MM.1S (cell line): Measurements from ENCODE around the gene ERLEC1.

ENCODE experiments used
- DNase-seq: peaks from one replicate; pipeline ENCODE4 v3.0.0-alpha.2; 2015
- H2AFZ ChIP-seq: fragments of 300-600 bp; sonication (generic); 2 replicates; pipeline ENCODE4 v1.6.0; 2016; ENCODE audit warnings: antibody characterized with exemption, low read length
- H3F3A ChIP-seq: fragments of 300-600 bp; sonication (generic); 2 replicates; pipeline ENCODE4 v1.6.1; 2016; ENCODE audit warnings: mild to moderate bottlenecking, antibody characterized with exemption, low read length, moderate library complexity, mixed read lengths; ENCODE audit not compliant: insufficient read depth
- H3K27ac ChIP-seq: fragments of 300-600 bp; sonication (generic); 2 replicates; pipeline ENCODE4 v1.5.1; 2016; ENCODE audit warnings: mild to moderate bottlenecking, low read length
- H3K27me3 ChIP-seq: fragments of 300-600 bp; sonication (generic); replicated peaks from 2 replicates; pipeline ENCODE4 v1.6.0; 2016; ENCODE audit warnings: low read length; ENCODE audit not compliant: insufficient read depth
- H3K36me3 ChIP-seq: fragments of 300-600 bp; sonication (generic); replicated peaks from 2 replicates; pipeline ENCODE4 v1.6.1; 2016; ENCODE audit warnings: mild to moderate bottlenecking, low read length, mixed read lengths; ENCODE audit not compliant: insufficient read depth
- H3K4me1 ChIP-seq: fragments of 300-600 bp; sonication (generic); 2 replicates; pipeline ENCODE4 v1.6.1; 2016; ENCODE audit warnings: low read length, mixed read lengths
- H3K4me2 ChIP-seq: fragments of 300-600 bp; sonication (generic); 2 replicates; pipeline ENCODE4 v1.6.0; 2016; ENCODE audit warnings: low read depth, low read length
- H3K4me3 ChIP-seq: fragments of 300-600 bp; sonication (generic); 2 replicates; pipeline ENCODE4 v1.5.1; 2016; ENCODE audit warnings: low read length, mixed read lengths
- H3K79me2 ChIP-seq: fragments of 300-600 bp; sonication (generic); 2 replicates; pipeline ENCODE4 v1.6.1; 2016; ENCODE audit warnings: mixed run types, low read length, mixed read lengths
- H3K9ac ChIP-seq: fragments of 300-600 bp; sonication (generic); 2 replicates; pipeline ENCODE4 v1.6.1; 2016; ENCODE audit warnings: low read length, mixed read lengths
- H3K9me2 ChIP-seq: fragments of 300-600 bp; sonication (generic); replicated peaks from 2 replicates; pipeline ENCODE4 v1.6.1; 2016; ENCODE audit warnings: mild to moderate bottlenecking, low read length, mixed read lengths; ENCODE audit not compliant: insufficient read depth
- H3K9me3 ChIP-seq: fragments of 300-600 bp; sonication (generic); replicated peaks from 2 replicates; pipeline ENCODE4 v1.6.1; 2016; ENCODE audit warnings: mild to moderate bottlenecking, low read length, mixed read lengths; ENCODE audit not compliant: insufficient read depth
- H4K20me1 ChIP-seq: fragments of 300-600 bp; sonication (generic); 2 replicates; pipeline ENCODE4 v1.6.1; 2016; ENCODE audit warnings: mild to moderate bottlenecking, low read length, moderate library complexity, mixed read lengths; ENCODE audit not compliant: insufficient read depth
- CTCF ChIP-seq: fragments of 300-600 bp; sonication (generic); IDR thresholded peaks from 2 replicates; pipeline ENCODE4 v1.5.1; 2016; ENCODE audit warnings: antibody characterized with exemption, low read length, mixed read lengths
- EZH2 ChIP-seq: fragments of 300-600 bp; sonication (generic); optimal IDR thresholded peaks from 2 replicates; pipeline ENCODE3; 2017; ENCODE audit warnings: low read depth, mild to moderate bottlenecking, antibody characterized with exemption, low read length, mixed read lengths
- EZH2phosphoT487 ChIP-seq: fragments of 300-600 bp; sonication (generic); IDR thresholded peaks from 2 replicates; pipeline ENCODE4 v1.6.1; 2018; ENCODE audit warnings: antibody characterized with exemption, low read length

Gene ERLEC1

GRCh38 chr2:53802617-53803151 lies 15.8 kb downstream of the ERLEC1 start:
- H3K9ac ChIP-seq = no peak overlapping the region
- H3K79me2 ChIP-seq = no peaks in the 10 kb centered on the region
- no peaks in the 10 kb centered on the region for H3K9me3 ChIP-seq
- H3F3A ChIP-seq = no peaks in the 10 kb centered on the region
- no peaks in the 10 kb centered on the region for H3K4me1 ChIP-seq
- H3K4me3 ChIP-seq = no peak overlapping the region
- H3K27ac ChIP-seq = no peak overlapping the region
- H3K4me2 ChIP-seq = no peak overlapping the region
- peaks cover 4% of the 10 kb centered on the region; the same call in 1 of the 2 replicates for H3K36me3 ChIP-seq
- TF ChIP-seq EZH2 (no peak), CTCF (no peak), EZH2phosphoT487 (no peak)
- H3K27me3 ChIP-seq = no peaks in the 10 kb centered on the region
- H2AFZ ChIP-seq = no peak overlapping the region
- no peak for DNase-seq
- H3K9me2 ChIP-seq = no peaks in the 10 kb centered on the region
- H4K20me1 ChIP-seq = no peaks in the 10 kb centered on the region

- no peak for DNase-seq
- no peak overlapping the region for H2AFZ ChIP-seq
- no peak overlapping the region for H3K9ac ChIP-seq
- no peak overlapping the region for H3K27ac ChIP-seq
- H4K20me1 ChIP-seq = no peaks in the 10 kb centered on the region
- no peaks in the 10 kb centered on the region for H3F3A ChIP-seq
- TF ChIP-seq EZH2 (no peak), CTCF (no peak), EZH2phosphoT487 (no peak)
- no peaks in the 10 kb centered on the region; the same call in none of the 2 replicates for H3K36me3 ChIP-seq
- H3K9me2 ChIP-seq = no peaks in the 10 kb centered on the region
- H3K27me3 ChIP-seq = no peaks in the 10 kb centered on the region
- H3K9me3 ChIP-seq = no peaks in the 10 kb centered on the region
- no peaks in the 10 kb centered on the region for H3K79me2 ChIP-seq
- H3K4me1 ChIP-seq = no peaks in the 10 kb centered on the region
- no peak overlapping the region for H3K4me2 ChIP-seq
- H3K4me3 ChIP-seq = no peak overlapping the region
Measured at GRCh38 chr2:53811601-53812000, 24.8 kb downstream of the ERLEC1 start.

GRCh38 chr2:53813151-53813550 lies 26.3 kb downstream of the ERLEC1 start:
- Histone ChIP-seq H3K27me3 (no peaks in the 10 kb centered on the region), H3K9me3 (no peaks in the 10 kb centered on the region), H2AFZ (no peak overlapping the region), H4K20me1 (no peaks in the 10 kb centered on the region), H3K79me2 (no peaks in the 10 kb centered on the region), H3K4me2 (no peak overlapping the region), H3F3A (no peaks in the 10 kb centered on the region), H3K4me3 (no peak overlapping the region), H3K36me3 (no peaks in the 10 kb centered on the region; the same call in none of the 2 replicates), H3K9ac (no peak overlapping the region), H3K9me2 (no peaks in the 10 kb centered on the region), H3K4me1 (no peaks in the 10 kb centered on the region), H3K27ac (no peak overlapping the region)
- no peak for TF ChIP-seq CTCF
- no peak for TF ChIP-seq EZH2
- TF ChIP-seq EZH2phosphoT487 = no peak
- DNase-seq = no peak
